KMS-11 (cell line): Measurements from ENCODE around the gene ATG13.
"Not testable (repeated sequence)": the region's sequence is repeated elsewhere in the genome, so short reads cannot be mapped to it uniquely, and the experiment has no call there.

Experiments
- H2AFZ ChIP-seq: fragments of 200-600 bp; sonication (generic); 2 replicates; pipeline ENCODE4 v1.6.1; 2016; ENCODE audit warnings: antibody characterized with exemption, mixed run types, low read depth
- H3K27ac ChIP-seq: fragments of 200-600 bp; sonication (generic); 2 replicates; pipeline ENCODE4 v1.6.1; 2016; ENCODE audit warnings: mild to moderate bottlenecking, mixed run types
- H3K27me3 ChIP-seq: fragments of 200-600 bp; sonication (generic); 2 replicates; pipeline ENCODE4 v1.6.1; 2017; ENCODE audit warnings: mild to moderate bottlenecking, low read depth, mixed run types, moderate library complexity; ENCODE audit not compliant: insufficient read depth
- H3K36me3 ChIP-seq: fragments of 200-600 bp; sonication (generic); 2 replicates; pipeline ENCODE4 v1.6.1; 2017; ENCODE audit warnings: mild to moderate bottlenecking, mixed run types; ENCODE audit not compliant: insufficient read depth
- H3K4me1 ChIP-seq: fragments of 200-600 bp; sonication (generic); 2 replicates; pipeline ENCODE4 v1.6.1; 2016; ENCODE audit warnings: mild to moderate bottlenecking, low read depth, mixed run types; ENCODE audit not compliant: poor library complexity, severe bottlenecking
- H3K4me2 ChIP-seq: fragments of 200-600 bp; sonication (generic); 2 replicates; pipeline ENCODE4 v1.7.0; 2016; ENCODE audit warnings: mild to moderate bottlenecking, mixed run types
- H3K4me3 ChIP-seq: fragments of 200-600 bp; sonication (generic); IDR thresholded peaks from 2 replicates; pipeline ENCODE4 v1.6.1; 2017; ENCODE audit warnings: low read depth, low read length, mixed read lengths; ENCODE audit not compliant: insufficient read depth
- H3K79me2 ChIP-seq: fragments of 200-600 bp; sonication (generic); 2 replicates; pipeline ENCODE4 v1.6.1; 2016; ENCODE audit warnings: low read depth, mixed run types; ENCODE audit not compliant: insufficient read depth
- H3K9ac ChIP-seq: fragments of 200-600 bp; sonication (generic); 2 replicates; pipeline ENCODE4 v1.6.1; 2016; ENCODE audit warnings: mild to moderate bottlenecking, mixed run types
- H4K20me1 ChIP-seq: fragments of 200-600 bp; sonication (generic); 2 replicates; pipeline ENCODE4 v1.6.1; 2016; ENCODE audit warnings: mild to moderate bottlenecking, mixed run types; ENCODE audit not compliant: insufficient read depth
- TF ChIP-seq, protein P1 (sequence below): fragments of 200-600 bp; sonication (generic); conservative IDR thresholded peaks from 2 replicates; pipeline ENCODE4 v1.6.1; 2017; ENCODE audit warnings: low read depth, mild to moderate bottlenecking, antibody characterized with exemption, low read length, moderate library complexity, mixed read lengths

The ATG13 gene

GRCh38 chr11:46706886-46707285 is 89.5 kb downstream of the ATG13 start:
- no peaks in the 10 kb centered on the region for H3K36me3 ChIP-seq
- H3K4me1 ChIP-seq, result peaks cover 10% of the 10 kb centered on the region
- no peak overlapping the region for H2AFZ ChIP-seq
- H3K4me2 ChIP-seq, result no peak overlapping the region
- H3K27me3 ChIP-seq, result no peaks in the 10 kb centered on the region
- peaks cover 11% of the 10 kb centered on the region; the same call in 1 of the 2 replicates for H3K79me2 ChIP-seq
- no peaks in the 10 kb centered on the region for H4K20me1 ChIP-seq
- no peak overlapping the region for H3K27ac ChIP-seq
- no peak overlapping the region for H3K9ac ChIP-seq
- TF ChIP-seq, protein P1, sequence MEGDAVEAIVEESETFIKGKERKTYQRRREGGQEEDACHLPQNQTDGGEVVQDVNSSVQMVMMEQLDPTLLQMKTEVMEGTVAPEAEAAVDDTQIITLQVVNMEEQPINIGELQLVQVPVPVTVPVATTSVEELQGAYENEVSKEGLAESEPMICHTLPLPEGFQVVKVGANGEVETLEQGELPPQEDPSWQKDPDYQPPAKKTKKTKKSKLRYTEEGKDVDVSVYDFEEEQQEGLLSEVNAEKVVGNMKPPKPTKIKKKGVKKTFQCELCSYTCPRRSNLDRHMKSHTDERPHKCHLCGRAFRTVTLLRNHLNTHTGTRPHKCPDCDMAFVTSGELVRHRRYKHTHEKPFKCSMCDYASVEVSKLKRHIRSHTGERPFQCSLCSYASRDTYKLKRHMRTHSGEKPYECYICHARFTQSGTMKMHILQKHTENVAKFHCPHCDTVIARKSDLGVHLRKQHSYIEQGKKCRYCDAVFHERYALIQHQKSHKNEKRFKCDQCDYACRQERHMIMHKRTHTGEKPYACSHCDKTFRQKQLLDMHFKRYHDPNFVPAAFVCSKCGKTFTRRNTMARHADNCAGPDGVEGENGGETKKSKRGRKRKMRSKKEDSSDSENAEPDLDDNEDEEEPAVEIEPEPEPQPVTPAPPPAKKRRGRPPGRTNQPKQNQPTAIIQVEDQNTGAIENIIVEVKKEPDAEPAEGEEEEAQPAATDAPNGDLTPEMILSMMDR, result no peak
- H3K4me3 ChIP-seq, result no peak overlapping the region

DNA sequence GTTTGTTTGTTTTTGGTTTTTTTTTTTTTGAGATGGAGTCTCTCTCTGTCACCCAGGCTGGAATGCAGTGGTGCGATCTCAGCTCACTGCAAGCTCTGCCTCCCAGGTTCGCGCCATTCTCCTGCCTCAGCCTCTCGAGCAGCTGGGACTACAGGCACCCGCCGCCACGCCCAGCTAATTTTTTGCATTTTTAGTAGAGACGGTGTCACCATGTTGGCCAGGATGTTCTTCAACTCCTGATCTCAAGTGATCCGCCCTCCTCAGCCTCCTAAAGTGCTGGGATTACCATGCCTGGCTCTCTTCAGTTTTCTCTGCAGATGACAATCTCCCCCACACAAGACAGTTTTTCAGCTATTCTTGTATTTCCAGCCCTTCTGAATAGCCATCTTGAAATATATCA is 92.0 kb downstream of the ATG13 start:
- not testable (repeated sequence) for H3K36me3 ChIP-seq, H3K27me3 ChIP-seq, H4K20me1 ChIP-seq, H3K4me2 ChIP-seq, H3K4me3 ChIP-seq, H2AFZ ChIP-seq, H3K27ac ChIP-seq, H3K79me2 ChIP-seq, H3K9ac ChIP-seq, H3K4me1 ChIP-seq

- Histone ChIP-seq H3K36me3 (no peaks in the 10 kb centered on the region), H3K27ac (no peak overlapping the region)
Measured at GRCh38 chr11:46710821-46711269, 93.5 kb downstream of the ATG13 start.

DNA sequence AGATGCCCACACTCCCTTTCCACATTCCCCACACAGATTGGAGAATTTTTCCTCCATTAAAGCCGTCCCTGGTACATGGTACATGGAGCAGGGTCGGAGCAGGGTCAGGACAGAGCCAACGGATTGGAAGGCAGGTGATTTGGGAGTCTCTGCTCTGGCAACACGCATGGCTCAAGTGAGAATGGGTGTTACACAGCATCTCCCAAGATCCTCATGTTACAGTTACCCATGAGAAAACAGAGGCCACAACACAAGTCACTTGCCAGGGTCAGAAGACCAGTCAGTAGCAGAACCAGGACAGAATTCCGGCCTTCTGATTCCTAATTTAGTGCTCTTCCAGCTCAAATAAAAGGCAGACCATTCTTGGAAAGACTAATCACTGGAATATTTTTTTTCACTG is 94.0 kb downstream of the ATG13 start:
- no peaks in the 10 kb centered on the region for H3K4me1 ChIP-seq
- no peak overlapping the region for H3K4me2 ChIP-seq
- no peaks in the 10 kb centered on the region for H3K36me3 ChIP-seq
- H3K4me3 ChIP-seq, result no peak overlapping the region
- no peaks in the 10 kb centered on the region for H4K20me1 ChIP-seq
- no peak overlapping the region for H3K27ac ChIP-seq
- TF ChIP-seq, protein P1, result no peak
- no peaks in the 10 kb centered on the region for H3K27me3 ChIP-seq
- H2AFZ ChIP-seq, result no peak overlapping the region
- no peak overlapping the region for H3K9ac ChIP-seq
- H3K79me2 ChIP-seq, result no peaks in the 10 kb centered on the region

More at GRCh38 chr11:46710821-46711269, 93.5 kb downstream of the ATG13 start:
- Histone ChIP-seq H2AFZ (no peak overlapping the region), H3K9ac (no peak overlapping the region), H3K4me3 (no peak overlapping the region), H4K20me1 (no peaks in the 10 kb centered on the region), H3K27me3 (no peaks in the 10 kb centered on the region), H3K79me2 (no peaks in the 10 kb centered on the region), H3K4me2 (no peak overlapping the region), H3K4me1 (no peaks in the 10 kb centered on the region)
- TF ChIP-seq, protein P1, result no peak

DNA sequence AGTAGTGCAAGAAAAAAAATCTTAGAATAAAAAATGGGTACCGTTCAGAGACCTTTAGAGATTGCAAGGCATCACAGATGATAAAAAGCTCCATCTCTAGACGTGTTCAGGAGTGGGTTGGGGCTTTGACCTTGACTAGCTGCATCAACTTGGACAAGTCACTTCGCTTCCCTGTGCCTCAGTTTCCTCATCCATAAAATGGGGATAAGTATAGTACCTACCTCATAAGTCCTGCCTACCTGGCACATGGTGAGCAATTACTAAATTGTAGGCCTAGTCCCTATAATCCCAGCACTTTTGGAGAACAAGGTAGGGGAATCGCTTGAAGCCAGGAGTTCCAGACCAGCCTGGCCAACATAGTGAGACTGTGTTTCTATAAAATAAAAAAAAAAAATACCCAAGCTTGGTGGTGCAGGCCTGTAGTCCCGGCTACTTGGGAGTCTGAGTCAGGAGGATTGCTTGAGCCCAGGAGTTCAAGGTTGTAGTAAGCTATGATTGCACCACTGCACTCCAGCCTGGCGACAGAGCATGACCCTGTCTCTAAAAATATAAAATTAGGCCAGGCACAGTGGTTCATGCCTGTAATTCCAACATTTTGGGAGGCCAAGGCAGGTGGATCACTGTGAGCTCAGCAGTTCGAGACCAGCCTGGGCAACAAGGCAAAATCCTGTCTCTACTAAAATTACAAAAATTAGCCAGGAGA is 95.7 kb downstream of the ATG13 start:
- no peak overlapping the region for H3K9ac ChIP-seq
- H3K4me2 ChIP-seq, result no peak overlapping the region
- no peak overlapping the region for H3K4me3 ChIP-seq
- no peaks in the 10 kb centered on the region for H3K27me3 ChIP-seq
- H3K79me2 ChIP-seq, result no peaks in the 10 kb centered on the region
- no peak overlapping the region for H2AFZ ChIP-seq
- peaks cover 2% of the 10 kb centered on the region for H3K4me1 ChIP-seq
- H3K27ac ChIP-seq, result no peak overlapping the region
- H3K36me3 ChIP-seq, result no peaks in the 10 kb centered on the region
- H4K20me1 ChIP-seq, result no peaks in the 10 kb centered on the region
- TF ChIP-seq, protein P1, result no peak

- not testable (repeated sequence) for H3K79me2 ChIP-seq, H3K4me2 ChIP-seq, H3K27me3 ChIP-seq, H3K4me3 ChIP-seq, H3K4me1 ChIP-seq, H3K27ac ChIP-seq, H3K36me3 ChIP-seq, H4K20me1 ChIP-seq, H2AFZ ChIP-seq, H3K9ac ChIP-seq
Measured at GRCh38 chr11:46717825-46718154, 100.4 kb downstream of the ATG13 start.
